Mesenchymal stem cell (in vitro differentiated cells and primary cell): ENCODE results near the gene PRORP.

ENCODE experiments used
- DNase-seq: peaks from one replicate; pipeline ENCODE4 v3.0.0-alpha.2; 2013
- H2AFZ ChIP-seq: one replicate; pipeline ENCODE4 v1.6.1; 2013; ENCODE audit warnings: low read depth, mild to moderate bottlenecking, control low read depth, inconsistent platforms, low read length, moderate library complexity
- H2AK5ac ChIP-seq: 2 replicates; pipeline ENCODE4 v1.6.1; 2013; ENCODE audit warnings: low read length, moderate library complexity, mild to moderate bottlenecking, inconsistent platforms; ENCODE audit not compliant: severe bottlenecking
- H2BK120ac ChIP-seq: one replicate; pipeline ENCODE4 v1.6.1; 2013; ENCODE audit warnings: low read depth, mild to moderate bottlenecking, inconsistent platforms, low read length, moderate library complexity
- H2BK12ac ChIP-seq, 2 experiments: one replicate each; pipeline ENCODE4 v1.6.1; 2013; ENCODE audit warnings: inconsistent platforms in 2 of 2, low read length in 2 of 2, mild to moderate bottlenecking in 2 of 2, moderate library complexity in 2 of 2, control low read depth in 1 of 2
- H2BK15ac ChIP-seq: one replicate; pipeline ENCODE4 v1.6.1; 2013; ENCODE audit warnings: mild to moderate bottlenecking, low read depth, inconsistent platforms; ENCODE audit not compliant: poor library complexity, severe bottlenecking
- H2BK5ac ChIP-seq: 2 replicates; pipeline ENCODE4 v1.6.1; 2013; ENCODE audit warnings: low read depth, mild to moderate bottlenecking, low read length, control low read depth, inconsistent platforms; ENCODE audit not compliant: poor library complexity, severe bottlenecking
- H3K14ac ChIP-seq, 2 experiments: one replicate each; pipeline ENCODE4 v1.6.1; 2013; ENCODE audit warnings: inconsistent platforms in 2 of 2, low read length in 2 of 2, control low read depth in 1 of 2, mild to moderate bottlenecking in 1 of 2, moderate library complexity in 1 of 2
- H3K18ac ChIP-seq, 2 experiments: one replicate each; pipeline ENCODE4 v1.6.1; 2013; ENCODE audit warnings: inconsistent platforms in 2 of 2, low read length in 2 of 2, control low read depth in 1 of 2, low read depth in 1 of 2, mild to moderate bottlenecking in 1 of 2
- H3K23ac ChIP-seq, 2 experiments: one replicate each; pipeline ENCODE4 v1.6.1; 2013; ENCODE audit warnings: inconsistent platforms in 2 of 2, low read length in 2 of 2, mild to moderate bottlenecking in 2 of 2, moderate library complexity in 2 of 2, control low read depth in 1 of 2
- H3K27ac ChIP-seq: 2 replicates; pipeline ENCODE4 v1.5.1; 2013; ENCODE audit warnings: mild to moderate bottlenecking, moderate library complexity, low read length, control low read depth, inconsistent platforms; ENCODE audit not compliant: poor library complexity, severe bottlenecking
- H3K27me3 ChIP-seq, 2 experiments: 2 replicates each; pipeline versions ENCODE4 v1.6.1 to v1.7.0; 2013; ENCODE audit warnings: low read length in 2 of 2, mild to moderate bottlenecking in 2 of 2, moderate library complexity in 2 of 2, control low read depth in 1 of 2, inconsistent platforms in 1 of 2; ENCODE audit not compliant: control insufficient read depth in 1 of 2, insufficient read depth in 1 of 2
- H3K36me3 ChIP-seq, 2 experiments: 2 replicates each; pipeline versions ENCODE4 v1.6.1 to v1.7.0; 2013; ENCODE audit warnings: low read length in 2 of 2, control low read depth in 1 of 2, inconsistent platforms in 1 of 2, low read depth in 1 of 2, mild to moderate bottlenecking in 1 of 2; ENCODE audit not compliant: insufficient read depth in 2 of 2, control insufficient read depth in 1 of 2
- H3K4ac ChIP-seq, 2 experiments: one replicate each; pipeline ENCODE4 v1.6.1; 2013; ENCODE audit warnings: inconsistent platforms in 2 of 2, low read length in 2 of 2, mild to moderate bottlenecking in 2 of 2, moderate library complexity in 2 of 2, control low read depth in 1 of 2, low read depth in 1 of 2
- H3K4me1 ChIP-seq: 2 replicates; pipeline ENCODE4 v1.6.1; 2013; ENCODE audit warnings: low read depth, low read length, control low read depth; ENCODE audit not compliant: control insufficient read depth, insufficient read depth
- H3K4me2 ChIP-seq: 2 replicates; pipeline ENCODE4 v1.6.1; 2013; ENCODE audit warnings: low read length, mild to moderate bottlenecking, inconsistent platforms; ENCODE audit not compliant: poor library complexity, severe bottlenecking
- H3K4me3 ChIP-seq, 2 experiments: 2 replicates each; pipeline versions ENCODE4 v1.5.1 to v1.7.0; 2013; ENCODE audit warnings: low read length in 2 of 2, mild to moderate bottlenecking in 2 of 2, control low read depth in 1 of 2, low read depth in 1 of 2; ENCODE audit not compliant: insufficient read depth in 1 of 2
- H3K79me1 ChIP-seq: replicated peaks from 2 replicates; pipeline ENCODE4 v1.6.1; 2013; ENCODE audit warnings: mild to moderate bottlenecking, control low read depth, low read length, inconsistent platforms; ENCODE audit not compliant: poor library complexity, severe bottlenecking
- H3K9ac ChIP-seq: 2 replicates; pipeline ENCODE4 v1.7.0; 2013; ENCODE audit warnings: mild to moderate bottlenecking, low read length, moderate library complexity
- H3K9me3 ChIP-seq: 2 replicates; pipeline ENCODE4 v1.7.0; 2013; ENCODE audit warnings: mild to moderate bottlenecking, low read length; ENCODE audit not compliant: control insufficient read depth
- H4K8ac ChIP-seq: one replicate; pipeline ENCODE4 v1.6.1; 2013; ENCODE audit warnings: inconsistent platforms, mild to moderate bottlenecking, low read length, moderate library complexity
- H4K91ac ChIP-seq: one replicate; pipeline ENCODE4 v1.6.1; 2013; ENCODE audit warnings: mild to moderate bottlenecking, low read length, inconsistent platforms
- WGBS: methylation state at CpG from one replicate; pipeline ENCODE4 v1.1.7; 2013; ENCODE audit warnings: mixed read lengths; 5-methylcytosine and 5-hydroxymethylcytosine counted together

The PRORP gene

GRCh38 chr14:35138585-35138984 lies 16.2 kb downstream of the PRORP start:
- no peak for DNase-seq
- no peak overlapping the region for H3K4ac ChIP-seq
- no peak overlapping the region for H2AK5ac ChIP-seq
- H3K23ac ChIP-seq: no peak overlapping the region
- H3K4me1 ChIP-seq: no peaks in the 10 kb centered on the region
- no peak overlapping the region for H3K27ac ChIP-seq
- H3K27me3 ChIP-seq: no peaks in the 10 kb centered on the region
- no peak overlapping the region for H3K14ac ChIP-seq
- H2BK15ac ChIP-seq: no peak overlapping the region
- H4K8ac ChIP-seq: no peak overlapping the region
- no peak overlapping the region for H2BK5ac ChIP-seq
- no peak overlapping the region for H3K4me2 ChIP-seq
- H2BK12ac ChIP-seq: no peak overlapping the region
- peaks cover 21 to 24% of the 10 kb centered on the region in 2 experiments for H3K36me3 ChIP-seq
- H3K18ac ChIP-seq: no peak overlapping the region
- peaks cover 34% of the 10 kb centered on the region for H3K79me1 ChIP-seq
- 88% methylated on average over 5 of the region's 5 CpGs for WGBS
- H3K9ac ChIP-seq: no peak overlapping the region
- H2BK120ac ChIP-seq: no peak overlapping the region
- no peaks in the 10 kb centered on the region for H3K9me3 ChIP-seq
- H4K91ac ChIP-seq: no peak overlapping the region
- no peak overlapping the region for H2AFZ ChIP-seq
- no peak overlapping the region for H3K4me3 ChIP-seq

- no peak overlapping the region for H3K23ac ChIP-seq
- no peak overlapping the region for H2BK15ac ChIP-seq
- no peaks in the 10 kb centered on the region for H3K27me3 ChIP-seq
- H3K4me2 ChIP-seq: no peak overlapping the region
- H2BK5ac ChIP-seq: no peak overlapping the region
- 100% methylated on average over 1 of the region's 2 CpGs for WGBS
- H2AK5ac ChIP-seq: no peak overlapping the region
- H2BK12ac ChIP-seq: no peak overlapping the region
- no peaks in the 10 kb centered on the region for H3K4me1 ChIP-seq
- no peak overlapping the region for H4K8ac ChIP-seq
- peaks cover 27% of the 10 kb centered on the region for H3K79me1 ChIP-seq
- peaks cover 10 to 11% of the 10 kb centered on the region in 2 experiments for H3K36me3 ChIP-seq
- H3K27ac ChIP-seq: no peak overlapping the region
- no peak overlapping the region for H3K18ac ChIP-seq
- no peak overlapping the region for H3K4me3 ChIP-seq
- H3K9ac ChIP-seq: no peak overlapping the region
- no peak overlapping the region for H3K4ac ChIP-seq
- H3K14ac ChIP-seq: no peak overlapping the region
- no peak overlapping the region for H4K91ac ChIP-seq
- DNase-seq: peak; percentile 45
- no peak overlapping the region for H2BK120ac ChIP-seq
- H2AFZ ChIP-seq: no peak overlapping the region
- H3K9me3 ChIP-seq: no peaks in the 10 kb centered on the region
Measured at GRCh38 chr14:35140718-35141581, 18.6 kb downstream of the PRORP start.

- Histone ChIP-seq H3K79me1 (peaks cover 30% of the 10 kb centered on the region), H2BK15ac (no peak overlapping the region), H3K4me1 (no peaks in the 10 kb centered on the region), H3K4me2 (no peak overlapping the region), H2BK12ac (peak overlapping the region in 1 of 2 experiments; percentile 54), H3K9me3 (no peaks in the 10 kb centered on the region), H3K4me3 (no peak overlapping the region), H3K23ac (no peak overlapping the region), H3K27me3 (no peaks in the 10 kb centered on the region), H3K9ac (no peak overlapping the region), H2BK120ac (no peak overlapping the region), H3K14ac (no peak overlapping the region), H2AFZ (no peak overlapping the region), H2AK5ac (no peak overlapping the region), H3K27ac (no peak overlapping the region), H4K91ac (no peak overlapping the region), H3K36me3 (peaks cover 7 to 9% of the 10 kb centered on the region in 2 experiments), H3K18ac (peak overlapping the region in 1 of 2 experiments; percentile 2), H2BK5ac (no peak overlapping the region), H3K4ac (no peak overlapping the region), H4K8ac (no peak overlapping the region)
- WGBS: 89% methylated on average over 1 of the region's 1 CpG
- no peak for DNase-seq
Measured at GRCh38 chr14:35144029-35144428, 21.7 kb downstream of the PRORP start.

GRCh38 chr14:35146711-35147149 lies 24.4 kb downstream of the PRORP start:
- WGBS: 89% methylated on average over 2 of the region's 5 CpGs
- no peak overlapping the region for H3K9ac ChIP-seq
- no peaks in the 10 kb centered on the region for H3K9me3 ChIP-seq
- H4K91ac ChIP-seq: no peak overlapping the region
- no peak overlapping the region for H2AFZ ChIP-seq
- H2BK12ac ChIP-seq: no peak overlapping the region
- H2BK15ac ChIP-seq: no peak overlapping the region
- H3K23ac ChIP-seq: no peak overlapping the region
- H3K4ac ChIP-seq: no peak overlapping the region
- H3K79me1 ChIP-seq: peaks cover 38% of the 10 kb centered on the region
- H3K27me3 ChIP-seq: no peaks in the 10 kb centered on the region
- no peak overlapping the region for H3K18ac ChIP-seq
- no peak overlapping the region for H4K8ac ChIP-seq
- H3K4me3 ChIP-seq: no peak overlapping the region
- H2AK5ac ChIP-seq: no peak overlapping the region
- no peak overlapping the region for H3K14ac ChIP-seq
- H2BK120ac ChIP-seq: no peak overlapping the region
- peaks cover 7 to 13% of the 10 kb centered on the region in 2 experiments for H3K36me3 ChIP-seq
- H3K27ac ChIP-seq: no peak overlapping the region
- no peak for DNase-seq
- no peak overlapping the region for H3K4me2 ChIP-seq
- no peaks in the 10 kb centered on the region for H3K4me1 ChIP-seq
- no peak overlapping the region for H2BK5ac ChIP-seq
